B cell (primary cell): ENCODE data around the gene GANAB.

Experiments
- EZH2 ChIP-seq: IDR thresholded peaks from 2 replicates; pipeline ENCODE4 v1.6.1; 2012; ENCODE audit warnings: borderline replicate concordance, low read depth, mild to moderate bottlenecking, moderate library complexity, low read length; ENCODE audit not compliant: insufficient read depth, poor library complexity, severe bottlenecking
- TF ChIP-seq, protein P1 (sequence below): fragments of 200-600 bp; IDR thresholded peaks from one replicate; pipeline ENCODE4 v1.8.0; 2022; ENCODE audit warnings: antibody characterized with exemption, mild to moderate bottlenecking

DNA sequence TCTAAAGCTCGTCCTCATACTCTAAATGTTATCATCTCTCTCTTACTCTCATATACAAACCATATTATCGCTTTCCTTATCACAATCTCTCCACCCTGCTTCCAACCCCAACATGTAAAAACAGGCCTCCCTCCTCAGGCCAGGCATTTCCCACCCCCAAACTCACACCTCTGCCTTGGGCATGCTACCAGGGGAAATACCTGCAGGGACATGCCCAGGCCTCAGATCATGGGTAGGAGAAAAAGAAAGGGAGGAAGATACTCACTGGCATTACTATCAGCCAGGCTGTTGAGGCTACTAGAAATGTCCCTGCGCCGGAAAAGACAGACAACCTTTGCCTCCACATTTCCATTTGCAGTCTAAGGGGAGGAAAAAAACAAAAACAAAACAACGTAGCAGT is 46.5 kb downstream of the GANAB start:
- TF ChIP-seq, protein P1, sequence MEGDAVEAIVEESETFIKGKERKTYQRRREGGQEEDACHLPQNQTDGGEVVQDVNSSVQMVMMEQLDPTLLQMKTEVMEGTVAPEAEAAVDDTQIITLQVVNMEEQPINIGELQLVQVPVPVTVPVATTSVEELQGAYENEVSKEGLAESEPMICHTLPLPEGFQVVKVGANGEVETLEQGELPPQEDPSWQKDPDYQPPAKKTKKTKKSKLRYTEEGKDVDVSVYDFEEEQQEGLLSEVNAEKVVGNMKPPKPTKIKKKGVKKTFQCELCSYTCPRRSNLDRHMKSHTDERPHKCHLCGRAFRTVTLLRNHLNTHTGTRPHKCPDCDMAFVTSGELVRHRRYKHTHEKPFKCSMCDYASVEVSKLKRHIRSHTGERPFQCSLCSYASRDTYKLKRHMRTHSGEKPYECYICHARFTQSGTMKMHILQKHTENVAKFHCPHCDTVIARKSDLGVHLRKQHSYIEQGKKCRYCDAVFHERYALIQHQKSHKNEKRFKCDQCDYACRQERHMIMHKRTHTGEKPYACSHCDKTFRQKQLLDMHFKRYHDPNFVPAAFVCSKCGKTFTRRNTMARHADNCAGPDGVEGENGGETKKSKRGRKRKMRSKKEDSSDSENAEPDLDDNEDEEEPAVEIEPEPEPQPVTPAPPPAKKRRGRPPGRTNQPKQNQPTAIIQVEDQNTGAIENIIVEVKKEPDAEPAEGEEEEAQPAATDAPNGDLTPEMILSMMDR = no peak
- TF ChIP-seq EZH2 = no peak
